ENCODE results near the gene NHLRC1.
"Not testable (repeated sequence)": the region's sequence is repeated elsewhere in the genome, so short reads cannot be mapped to it uniquely, and the experiment has no call there.

The NHLRC1 gene

DNA sequence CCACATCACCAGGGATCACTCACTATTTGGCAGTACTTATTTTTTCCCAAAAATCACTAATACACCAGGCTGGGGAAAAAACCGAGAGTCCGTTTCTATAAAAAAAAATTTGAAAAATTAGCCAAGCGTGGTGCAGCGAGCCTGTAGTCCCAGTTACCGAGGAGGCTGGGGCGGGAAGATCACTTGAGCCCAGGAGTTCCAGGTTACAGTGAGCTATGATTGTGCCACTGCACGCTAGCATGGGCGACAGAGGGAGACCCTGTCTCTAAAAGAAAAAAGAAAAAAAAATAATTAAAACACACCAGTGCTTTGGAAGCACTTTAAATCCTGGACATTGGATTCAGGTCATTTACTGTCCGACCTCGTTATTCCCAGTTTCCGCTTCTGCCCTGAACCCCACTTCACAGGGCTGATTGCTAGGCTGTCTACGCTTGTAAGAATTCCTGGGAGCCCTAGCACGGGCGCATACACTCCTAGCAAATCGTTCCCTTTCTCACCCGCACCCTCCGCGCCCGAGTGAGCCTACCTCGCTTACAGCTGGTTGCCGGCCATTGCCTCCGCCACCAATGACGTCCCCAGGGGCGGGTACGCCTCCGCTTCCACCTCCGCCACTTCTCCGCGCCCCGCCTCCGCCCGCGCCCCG lies 32.2 kb upstream of the NHLRC1 start, which contains the start of gene TPMT:
Gene TPMT, minus strand, starts transcription at position 571 of the 643 bp plus-strand sequence. CDS start 5,950 bp downstream, outside the sequence.
- peak within 1 kb of the TSS; percentile 99 for H3K4me3 Mint-ChIP-seq
- H3K27me3 Mint-ChIP-seq (ENCODE audit: low read depth, poor library complexity) = peaks cover 8% of the 10 kb centered on the region
- H3K9me3 Mint-ChIP-seq = no peaks in the 10 kb centered on the region
- TF ChIP-seq, protein P1, sequence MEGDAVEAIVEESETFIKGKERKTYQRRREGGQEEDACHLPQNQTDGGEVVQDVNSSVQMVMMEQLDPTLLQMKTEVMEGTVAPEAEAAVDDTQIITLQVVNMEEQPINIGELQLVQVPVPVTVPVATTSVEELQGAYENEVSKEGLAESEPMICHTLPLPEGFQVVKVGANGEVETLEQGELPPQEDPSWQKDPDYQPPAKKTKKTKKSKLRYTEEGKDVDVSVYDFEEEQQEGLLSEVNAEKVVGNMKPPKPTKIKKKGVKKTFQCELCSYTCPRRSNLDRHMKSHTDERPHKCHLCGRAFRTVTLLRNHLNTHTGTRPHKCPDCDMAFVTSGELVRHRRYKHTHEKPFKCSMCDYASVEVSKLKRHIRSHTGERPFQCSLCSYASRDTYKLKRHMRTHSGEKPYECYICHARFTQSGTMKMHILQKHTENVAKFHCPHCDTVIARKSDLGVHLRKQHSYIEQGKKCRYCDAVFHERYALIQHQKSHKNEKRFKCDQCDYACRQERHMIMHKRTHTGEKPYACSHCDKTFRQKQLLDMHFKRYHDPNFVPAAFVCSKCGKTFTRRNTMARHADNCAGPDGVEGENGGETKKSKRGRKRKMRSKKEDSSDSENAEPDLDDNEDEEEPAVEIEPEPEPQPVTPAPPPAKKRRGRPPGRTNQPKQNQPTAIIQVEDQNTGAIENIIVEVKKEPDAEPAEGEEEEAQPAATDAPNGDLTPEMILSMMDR (IDR thresholded peaks at IDR 0.05) = no peak
- peak; percentile 25 for DNase-seq
- H3K27ac Mint-ChIP-seq = peak within 1 kb of the TSS; percentile 99
- peaks cover 22% of the 10 kb centered on the region for H3K4me1 Mint-ChIP-seq
- H3K36me3 Mint-ChIP-seq (ENCODE audit: low read depth) = peaks cover 9% of the 10 kb centered on the region

DNA sequence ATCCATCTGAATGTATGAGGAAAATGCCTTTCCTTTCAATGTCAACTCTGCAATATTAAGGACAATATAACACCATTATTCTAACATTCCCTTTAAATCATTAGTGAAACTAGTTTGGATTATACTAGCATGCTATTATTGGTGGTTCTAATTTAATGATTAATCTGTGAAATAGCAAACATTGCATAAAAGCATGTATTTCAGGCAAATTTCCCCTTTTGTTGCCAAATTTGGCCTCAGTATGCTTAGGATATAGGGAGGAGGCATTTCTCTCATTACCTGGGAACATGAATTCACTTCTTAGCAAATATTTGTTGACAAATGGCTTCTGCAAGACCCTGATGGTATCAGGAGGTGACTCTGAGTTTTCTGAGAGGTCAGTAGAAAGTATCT lies 30.8 kb upstream of the NHLRC1 start:
- TF ChIP-seq, protein P1 (IDR thresholded peaks at IDR 0.05) = no peak
- peaks cover 22% of the 10 kb centered on the region for H3K4me1 Mint-ChIP-seq
- H3K27ac Mint-ChIP-seq = no peak overlapping the region
- H3K36me3 Mint-ChIP-seq (ENCODE audit: low read depth) = peaks cover 11% of the 10 kb centered on the region
- no peak for DNase-seq
- H3K9me3 Mint-ChIP-seq = no peaks in the 10 kb centered on the region
- H3K27me3 Mint-ChIP-seq (ENCODE audit: low read depth, poor library complexity) = peaks cover 8% of the 10 kb centered on the region
- H3K4me3 Mint-ChIP-seq = no peak overlapping the region

DNA sequence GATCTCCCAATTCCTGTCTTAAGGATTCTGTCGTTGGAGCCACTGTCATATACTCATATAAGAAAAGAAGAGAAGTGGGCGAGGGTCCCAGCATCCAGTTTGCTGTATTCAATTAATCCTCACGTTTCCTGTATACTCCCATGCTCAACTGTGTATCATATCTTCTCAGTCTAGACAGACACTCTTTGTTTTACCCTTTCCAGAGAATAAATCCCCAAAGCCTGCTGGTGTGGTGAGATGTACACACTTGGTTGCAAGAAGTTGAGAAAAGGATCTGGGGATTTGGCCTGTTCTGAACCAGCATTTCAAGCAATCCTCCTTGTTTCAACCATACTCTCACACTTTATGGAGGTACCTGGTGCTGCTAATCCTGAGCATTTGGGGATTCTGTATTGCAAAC lies 29.3 kb upstream of the NHLRC1 start:
- H3K27me3 Mint-ChIP-seq (ENCODE audit: low read depth, poor library complexity) = peaks cover 8% of the 10 kb centered on the region

DNA sequence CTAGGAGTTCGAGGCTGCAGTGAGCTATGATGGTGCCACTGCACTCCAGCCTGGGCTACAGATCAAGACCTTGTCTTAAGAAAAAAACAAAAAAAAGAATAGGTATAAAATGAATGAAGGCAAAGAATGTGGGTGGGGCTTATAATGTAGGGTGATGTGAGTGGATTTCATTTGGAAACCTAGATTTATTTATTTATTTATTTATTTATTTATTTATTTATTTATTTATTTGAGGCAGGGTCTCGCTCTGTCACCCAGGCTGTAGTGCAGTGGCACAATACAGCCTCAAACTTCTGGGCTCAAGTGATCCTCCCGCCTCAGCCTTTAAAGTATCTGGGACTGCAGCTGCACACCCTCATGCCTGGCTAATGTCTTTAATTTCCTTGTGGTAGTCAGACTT lies 28.9 kb upstream of the NHLRC1 start:
- not testable (repeated sequence) for DNase-seq; H3K4me3 Mint-ChIP-seq; H3K27me3 Mint-ChIP-seq (ENCODE audit: low read depth, poor library complexity); H3K9me3 Mint-ChIP-seq; H3K27ac Mint-ChIP-seq
- Mint-ChIP-seq H3K4me1 (peaks cover 22% of the 10 kb centered on the region), H3K36me3 (ENCODE audit: low read depth) (peaks cover 11% of the 10 kb centered on the region)

More for the DNA sequence above, 29.3 kb upstream of the NHLRC1 start:
- TF ChIP-seq, protein P1 (IDR thresholded peaks at IDR 0.05) = no peak
- peaks cover 22% of the 10 kb centered on the region for H3K4me1 Mint-ChIP-seq
- H3K36me3 Mint-ChIP-seq (ENCODE audit: low read depth) = peaks cover 11% of the 10 kb centered on the region
- H3K9me3 Mint-ChIP-seq = no peaks in the 10 kb centered on the region
- no peak for DNase-seq
- no peak overlapping the region for H3K4me3 Mint-ChIP-seq
- no peak overlapping the region for H3K27ac Mint-ChIP-seq

DNA sequence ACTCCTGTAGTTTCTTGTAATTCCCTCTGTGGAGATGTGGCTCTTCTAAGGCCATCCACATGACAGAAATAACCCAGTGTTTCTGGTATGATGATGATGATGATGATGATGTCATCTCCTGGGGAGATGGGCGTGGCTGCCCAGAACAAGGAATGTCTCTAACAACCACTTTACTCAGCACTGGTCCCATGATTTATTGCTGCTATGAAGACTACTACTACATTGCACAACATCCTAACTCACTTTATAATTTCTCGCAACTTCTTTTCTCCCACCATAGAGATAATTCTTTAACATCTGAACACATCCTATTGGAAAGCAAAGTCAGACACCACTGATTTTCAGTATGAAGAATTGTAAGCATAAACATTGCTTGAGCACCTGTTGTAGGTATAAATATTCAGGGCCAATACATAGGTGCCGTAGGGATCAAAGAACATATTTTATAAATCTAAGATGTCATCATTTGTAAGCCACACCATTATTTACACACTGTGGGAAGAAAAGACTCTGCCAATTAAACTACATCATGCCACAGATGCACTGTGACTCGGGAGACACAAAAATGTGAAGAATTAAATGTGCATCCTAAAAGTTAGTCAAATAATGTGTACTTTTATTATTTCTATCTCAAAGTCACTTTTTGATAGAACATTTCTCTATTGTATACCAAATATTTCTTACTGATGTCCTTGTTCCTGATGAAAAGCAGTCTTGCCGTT lies 26.0 kb upstream of the NHLRC1 start:
- TF ChIP-seq, protein P1 (IDR thresholded peaks at IDR 0.05) = no peak
- H3K27me3 Mint-ChIP-seq (ENCODE audit: low read depth, poor library complexity) = peaks cover 3% of the 10 kb centered on the region
- H3K4me3 Mint-ChIP-seq = no peak overlapping the region
- no peak overlapping the region for H3K27ac Mint-ChIP-seq
- H3K4me1 Mint-ChIP-seq = peaks cover 5% of the 10 kb centered on the region
- H3K9me3 Mint-ChIP-seq = no peaks in the 10 kb centered on the region
- H3K36me3 Mint-ChIP-seq (ENCODE audit: low read depth) = peaks cover 6% of the 10 kb centered on the region
- no peak for DNase-seq

DNA sequence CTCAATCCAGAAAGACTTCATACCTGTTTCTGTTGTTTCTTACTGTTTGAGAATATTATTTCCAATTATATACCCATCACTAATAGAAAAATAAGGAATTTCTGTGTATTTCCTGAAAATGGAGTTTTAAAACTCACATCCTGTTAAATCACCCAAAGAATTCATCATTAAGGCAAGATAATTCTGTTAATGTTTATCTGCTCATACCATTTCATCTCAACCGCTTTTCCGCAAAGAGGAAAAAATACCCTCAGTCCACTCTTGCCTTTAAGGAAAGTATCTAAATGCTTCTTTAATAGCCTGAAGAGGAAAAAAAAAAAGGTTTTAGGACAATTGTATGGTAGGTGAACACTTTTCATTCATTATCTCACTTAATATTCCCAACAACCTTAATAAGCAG lies 25.1 kb upstream of the NHLRC1 start:
- Mint-ChIP-seq H3K27me3 (ENCODE audit: low read depth, poor library complexity) (no peaks in the 10 kb centered on the region), H3K4me1 (peaks cover 4% of the 10 kb centered on the region), H3K36me3 (ENCODE audit: low read depth) (peaks cover 13% of the 10 kb centered on the region), H3K27ac (no peak overlapping the region), H3K9me3 (no peaks in the 10 kb centered on the region), H3K4me3 (no peak overlapping the region)
- TF ChIP-seq, protein P1 (IDR thresholded peaks at IDR 0.05) = no peak
- no peak for DNase-seq

All from nephron progenitor cell (in vitro differentiated cells).